HCT116 (cell line): Measurements from ENCODE around the gene MEIS2. TPM values are rescaled to one million over a fixed set of nuclear protein-coding genes. Genes with fewer than 3 reads are reported as not detected.

Experiments used
- ATAC-seq: fragments of 200-7000 bp; cut with Tn5 transposase; 2 replicates; pipeline ENCODE4 v1.9.1; 2020; ENCODE audit warnings: mild to moderate bottlenecking, moderate library complexity
- BruUV-seq: library from RNA; stranded (reverse); fragments of 400-500 nt; replicated peaks from 2 replicates; lab custom pipeline; 2021; lab: Mats Ljungman, UMichigan
- CTCF ChIA-PET: fragments of 300-600 bp; sonication (Branson Sonifier 250); formaldehyde crosslinking; loops from one replicate; lab custom pipeline; 2021; ENCODE audit warnings: antibody characterized with exemption; lab: Charles Lee
- POLR2A ChIA-PET: fragments of 300-600, 350-600 bp; sonication (Branson Sonifier 250); formaldehyde crosslinking; loops from one replicate; lab custom pipeline; 2021; ENCODE audit warnings: antibody characterized with exemption; lab: Charles Lee
- RAD21 ChIA-PET, 2 experiments: fragments of 300-600 bp; sonication (Branson Sonifier 250); formaldehyde crosslinking; loops; one replicate each; lab custom pipeline; 2023; ENCODE audit warnings: low total read pairs in 2 of 2; ENCODE audit not compliant: uncharacterized antibody in 2 of 2, unreplicated experiment in 2 of 2, low non-redundant PET in 1 of 2; lab: Charles Lee
- DNase-seq: peaks from one replicate; pipeline ENCODE4 v3.0.0-alpha.2; 2010; ENCODE audit warnings: low read depth, low spot score
- H2AFZ ChIP-seq: fragments of 200-600 bp; shearing (Covaris generic), sonication (generic); 2 replicates; pipeline ENCODE4 v1.6.1; 2017; ENCODE audit warnings: low read depth, mixed run types, mixed read lengths, antibody characterized with exemption, low read length; ENCODE audit not compliant: poor library complexity, severe bottlenecking
- H3K27ac ChIP-seq: 2 replicates; pipeline ENCODE4 v1.5.1; 2012; ENCODE audit warnings: low read depth, low read length
- H3K27me3 ChIP-seq: fragments of 200-600 bp; sonication (generic); 2 replicates; pipeline ENCODE4 v1.6.1; 2016; ENCODE audit warnings: mixed run types, low read length, mixed read lengths; ENCODE audit not compliant: insufficient read depth
- H3K36me3 ChIP-seq, 2 experiments: fragments of 200-500 bp in 1 of 2; fragments of 200-600 bp in 1 of 2; sonication (Bioruptor generic) in 1 of 2; sonication (generic) in 1 of 2; 2 replicates each; pipeline versions ENCODE4 v1.5.1 to v1.6.1; 2014 to 2016; ENCODE audit warnings: low read length in 2 of 2, inconsistent platforms in 1 of 2, mixed read lengths in 1 of 2, mixed run types in 1 of 2; ENCODE audit not compliant: insufficient read depth in 2 of 2, control insufficient read depth in 1 of 2
- H3K4me1 ChIP-seq, 2 experiments: fragments of 200-600 bp in 1 of 2; sonication (generic) in 1 of 2; 2 replicates each; pipeline versions ENCODE4 v1.5.1 to v1.6.1; 2012 to 2017; ENCODE audit warnings: low read length in 2 of 2, inconsistent platforms in 1 of 2, mild to moderate bottlenecking in 1 of 2, mixed read lengths in 1 of 2, mixed run types in 1 of 2, moderate library complexity in 1 of 2; ENCODE audit not compliant: insufficient read depth in 2 of 2, control insufficient read depth in 1 of 2
- H3K4me2 ChIP-seq: fragments of 200-600 bp; sonication (generic); 2 replicates; pipeline ENCODE4 v1.6.1; 2017; ENCODE audit warnings: mixed run types, low read length, mixed read lengths
- H3K4me3 ChIP-seq, 2 experiments: fragments of 200-600 bp in 1 of 2; sonication (generic) in 1 of 2; replicated peaks in 1 of 2; 2 replicates each; pipeline ENCODE4 v1.5.1; 2011 to 2016; ENCODE audit warnings: low read length in 2 of 2, control low read depth in 1 of 2, low read depth in 1 of 2, mild to moderate bottlenecking in 1 of 2, mixed read lengths in 1 of 2, mixed run types in 1 of 2
- H3K79me2 ChIP-seq: fragments of 200-600 bp; sonication (generic); 2 replicates; pipeline ENCODE4 v1.6.1; 2017; ENCODE audit warnings: mild to moderate bottlenecking, mixed run types, low read length, moderate library complexity, mixed read lengths; ENCODE audit not compliant: insufficient read depth
- H3K9ac ChIP-seq: fragments of 200-600 bp; sonication (generic); 2 replicates; pipeline ENCODE4 v1.6.1; 2016; ENCODE audit warnings: low read length, mixed read lengths
- H3K9me2 ChIP-seq: fragments of 200-600 bp; sonication (generic), shearing (Covaris generic); 2 replicates; pipeline ENCODE4 v1.6.1; 2017; ENCODE audit warnings: mixed run types, mild to moderate bottlenecking, moderate library complexity; ENCODE audit not compliant: insufficient read depth
- H3K9me3 ChIP-seq, 2 experiments: fragments of 200-500 bp in 1 of 2; fragments of 200-600 bp in 1 of 2; sonication (Bioruptor generic) in 1 of 2; sonication (generic) in 1 of 2; 2 replicates each; pipeline ENCODE4 v1.6.1; 2014 to 2017; ENCODE audit warnings: low read length in 2 of 2, mixed read lengths in 2 of 2, inconsistent platforms in 1 of 2, low read depth in 1 of 2, mild to moderate bottlenecking in 1 of 2, mixed run types in 1 of 2, moderate library complexity in 1 of 2; ENCODE audit not compliant: control insufficient read depth in 1 of 2, insufficient read depth in 1 of 2
- H4K20me1 ChIP-seq: fragments of 200-600 bp; sonication (generic), shearing (Covaris generic); 2 replicates; pipeline ENCODE4 v1.6.1; 2017; ENCODE audit warnings: mixed run types, mild to moderate bottlenecking, moderate library complexity; ENCODE audit not compliant: insufficient read depth
- CBX3 ChIP-seq: IDR thresholded peaks from 2 replicates; pipeline ENCODE4 v1.6.1; 2012; ENCODE audit warnings: low read depth
- EGR1 ChIP-seq: IDR thresholded peaks from 2 replicates; pipeline ENCODE4 v1.6.1; 2012; ENCODE audit warnings: low read depth
- ELF1 ChIP-seq: IDR thresholded peaks from 2 replicates; pipeline ENCODE4 v1.6.1; 2012; ENCODE audit warnings: low read depth, borderline replicate concordance
- EZH2 ChIP-seq: fragments of 200-600 bp; sonication (generic); IDR thresholded peaks from 2 replicates; pipeline ENCODE4 v1.6.1; 2017; ENCODE audit warnings: antibody characterized with exemption, mixed run types
- EZH2phosphoT487 ChIP-seq: fragments of 200-600 bp; IDR thresholded peaks from 2 replicates; pipeline ENCODE4 v1.6.1; 2018; ENCODE audit warnings: antibody characterized with exemption, borderline replicate concordance
- JUND ChIP-seq: IDR thresholded peaks from 2 replicates; pipeline ENCODE4 v1.6.1; 2012
- POLR2A ChIP-seq: IDR thresholded peaks from 2 replicates; pipeline ENCODE4 v1.7.0; 2011; ENCODE audit warnings: borderline replicate concordance; ENCODE audit not compliant: insufficient read depth, insufficient read length; ENCODE audit errors: extremely low read depth
- POLR2AphosphoS5 ChIP-seq: IDR thresholded peaks from 2 replicates; pipeline ENCODE4 v1.6.1; 2011; ENCODE audit warnings: mild to moderate bottlenecking, low read depth, low read length, moderate library complexity
- RAD21 ChIP-seq: IDR thresholded peaks from 2 replicates; pipeline ENCODE4 v1.6.1; 2012; ENCODE audit warnings: low read depth, mild to moderate bottlenecking
- SIN3A ChIP-seq: IDR thresholded peaks from 2 replicates; pipeline ENCODE4 v1.6.1; 2012; ENCODE audit warnings: low read depth
- SP1 ChIP-seq: IDR thresholded peaks from 2 replicates; pipeline ENCODE4 v1.6.1; 2012; ENCODE audit warnings: low read depth
- YY1 ChIP-seq: IDR thresholded peaks from 2 replicates; pipeline ENCODE4 v1.6.1; 2011; ENCODE audit warnings: low read length, low read depth, moderate library complexity, mild to moderate bottlenecking; ENCODE audit not compliant: insufficient replicate concordance; ENCODE audit errors: extremely low read depth
- ZFX ChIP-seq: fragments of 450-650 bp; IDR thresholded peaks from 2 replicates; pipeline ENCODE4 v1.6.1; 2017
- ZNF274 ChIP-seq: fragments of 200-500 bp; sonication (Bioruptor generic); IDR thresholded peaks from 2 replicates; pipeline ENCODE4 v1.6.1; 2014; ENCODE audit warnings: mild to moderate bottlenecking, low read depth, low read length, inconsistent platforms
- intact Hi-C: fragments of 100-400 bp; cut with micrococcal nuclease; formaldehyde crosslinking; loops from 2 replicates; pipeline ENCODE4 v1.10.0; 2022
- total RNA-seq: library from RNA; stranded (reverse); gene quantifications from one replicate; pipeline ENCODE4 v1.2.1, GENCODE V29; 2021; ENCODE audit not compliant: unreplicated experiment
- TF ChIP-seq, protein P1 (sequence below): IDR thresholded peaks from 2 replicates; pipeline ENCODE4 v1.6.1; 2012; ENCODE audit warnings: low read depth
- TF ChIP-seq, protein P2 (sequence below): IDR thresholded peaks from 2 replicates; pipeline ENCODE4 v1.6.1; 2012
- TF ChIP-seq, protein P3 (sequence below): IDR thresholded peaks from 2 replicates; pipeline ENCODE4 v1.6.1; 2011; ENCODE audit warnings: mild to moderate bottlenecking, low read length, moderate library complexity; ENCODE audit not compliant: insufficient replicate concordance; ENCODE audit errors: extremely low read depth
- TF ChIP-seq, protein P4 (sequence below): IDR thresholded peaks from 2 replicates; pipeline ENCODE4 v1.6.1; 2012
- TF ChIP-seq, protein P5 (sequence below), 3 experiments: fragments of 200-600 bp in 1 of 3; sonication (generic) in 1 of 3; IDR thresholded peaks in 2 of 3; conservative IDR thresholded peaks in 1 of 3; 2 replicates each; pipeline ENCODE4 v1.5.1; 2012 to 2017; ENCODE audit warnings: low read depth in 2 of 3, low read length in 2 of 3, antibody characterized with exemption in 1 of 3, borderline replicate concordance in 1 of 3, control low read depth in 1 of 3, mild to moderate bottlenecking in 1 of 3, mixed read lengths in 1 of 3, mixed run types in 1 of 3, moderate library complexity in 1 of 3; ENCODE audit not compliant: insufficient read depth in 1 of 3

MEIS2 gene
- total RNA-seq, 1 experiment from 2014 or later, result 11.5 TPM

DNA sequence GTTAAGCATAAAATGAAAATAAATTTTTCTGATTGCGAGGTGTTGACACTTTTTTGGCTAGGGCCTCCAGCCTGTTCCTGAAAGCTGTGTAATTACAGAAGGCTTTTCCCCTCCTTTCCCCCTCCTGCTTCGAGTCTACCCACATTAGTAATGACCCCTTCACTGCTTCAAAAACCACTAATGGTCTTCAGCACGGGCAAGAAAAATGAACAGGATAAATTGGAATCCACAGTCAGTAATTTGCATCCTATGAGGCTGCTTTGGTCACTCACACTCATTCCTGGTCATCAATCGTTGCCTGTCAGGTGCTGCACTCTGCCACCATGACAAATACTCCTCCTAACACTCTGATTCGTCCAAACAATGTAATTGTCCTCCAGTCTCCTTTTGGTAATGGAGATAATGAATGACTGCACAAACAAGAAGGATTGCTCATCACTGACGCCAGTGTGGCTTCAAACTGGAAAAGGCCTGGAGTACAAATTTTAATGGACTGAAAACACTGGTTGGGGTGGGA, 148.6 kb downstream of the MEIS2 start:
- ChIA-PET RAD21 (no interaction called here), POLR2A (no interaction called here), CTCF (no interaction called here)
- H3K4me1 ChIP-seq, result no peaks in the 10 kb centered on the region
- H3K9me2 ChIP-seq, result no peaks in the 10 kb centered on the region; the same call in 1 of the 2 replicates
- no peak overlapping the region for H2AFZ ChIP-seq
- no TSS peak for BruUV-seq
- ATAC-seq (no peak), DNase-seq (no peak)
- no peaks in the 10 kb centered on the region for H3K36me3 ChIP-seq
- H3K27me3 ChIP-seq, result no peaks in the 10 kb centered on the region
- H4K20me1 ChIP-seq, result no peaks in the 10 kb centered on the region
- intact Hi-C loops, result no loop called here
- H3K4me3 ChIP-seq, result no peak overlapping the region
- no peaks in the 10 kb centered on the region for H3K9me3 ChIP-seq
- H3K9ac ChIP-seq, result no peak overlapping the region
- no peak for TF ChIP-seq EZH2phosphoT487
- TF ChIP-seq ZFX, result no peak
- no peak for TF ChIP-seq POLR2AphosphoS5
- TF ChIP-seq EGR1, result no peak
- TF ChIP-seq, protein P1, sequence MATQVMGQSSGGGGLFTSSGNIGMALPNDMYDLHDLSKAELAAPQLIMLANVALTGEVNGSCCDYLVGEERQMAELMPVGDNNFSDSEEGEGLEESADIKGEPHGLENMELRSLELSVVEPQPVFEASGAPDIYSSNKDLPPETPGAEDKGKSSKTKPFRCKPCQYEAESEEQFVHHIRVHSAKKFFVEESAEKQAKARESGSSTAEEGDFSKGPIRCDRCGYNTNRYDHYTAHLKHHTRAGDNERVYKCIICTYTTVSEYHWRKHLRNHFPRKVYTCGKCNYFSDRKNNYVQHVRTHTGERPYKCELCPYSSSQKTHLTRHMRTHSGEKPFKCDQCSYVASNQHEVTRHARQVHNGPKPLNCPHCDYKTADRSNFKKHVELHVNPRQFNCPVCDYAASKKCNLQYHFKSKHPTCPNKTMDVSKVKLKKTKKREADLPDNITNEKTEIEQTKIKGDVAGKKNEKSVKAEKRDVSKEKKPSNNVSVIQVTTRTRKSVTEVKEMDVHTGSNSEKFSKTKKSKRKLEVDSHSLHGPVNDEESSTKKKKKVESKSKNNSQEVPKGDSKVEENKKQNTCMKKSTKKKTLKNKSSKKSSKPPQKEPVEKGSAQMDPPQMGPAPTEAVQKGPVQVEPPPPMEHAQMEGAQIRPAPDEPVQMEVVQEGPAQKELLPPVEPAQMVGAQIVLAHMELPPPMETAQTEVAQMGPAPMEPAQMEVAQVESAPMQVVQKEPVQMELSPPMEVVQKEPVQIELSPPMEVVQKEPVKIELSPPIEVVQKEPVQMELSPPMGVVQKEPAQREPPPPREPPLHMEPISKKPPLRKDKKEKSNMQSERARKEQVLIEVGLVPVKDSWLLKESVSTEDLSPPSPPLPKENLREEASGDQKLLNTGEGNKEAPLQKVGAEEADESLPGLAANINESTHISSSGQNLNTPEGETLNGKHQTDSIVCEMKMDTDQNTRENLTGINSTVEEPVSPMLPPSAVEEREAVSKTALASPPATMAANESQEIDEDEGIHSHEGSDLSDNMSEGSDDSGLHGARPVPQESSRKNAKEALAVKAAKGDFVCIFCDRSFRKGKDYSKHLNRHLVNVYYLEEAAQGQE, result no peak
- TF ChIP-seq SIN3A, result no peak
- TF ChIP-seq RAD21, result no peak
- TF ChIP-seq ELF1, result no peak
- TF ChIP-seq, protein P2, sequence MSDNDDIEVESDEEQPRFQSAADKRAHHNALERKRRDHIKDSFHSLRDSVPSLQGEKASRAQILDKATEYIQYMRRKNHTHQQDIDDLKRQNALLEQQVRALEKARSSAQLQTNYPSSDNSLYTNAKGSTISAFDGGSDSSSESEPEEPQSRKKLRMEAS, result no peak
- no peak for TF ChIP-seq ZNF274
- TF ChIP-seq, protein P3, sequence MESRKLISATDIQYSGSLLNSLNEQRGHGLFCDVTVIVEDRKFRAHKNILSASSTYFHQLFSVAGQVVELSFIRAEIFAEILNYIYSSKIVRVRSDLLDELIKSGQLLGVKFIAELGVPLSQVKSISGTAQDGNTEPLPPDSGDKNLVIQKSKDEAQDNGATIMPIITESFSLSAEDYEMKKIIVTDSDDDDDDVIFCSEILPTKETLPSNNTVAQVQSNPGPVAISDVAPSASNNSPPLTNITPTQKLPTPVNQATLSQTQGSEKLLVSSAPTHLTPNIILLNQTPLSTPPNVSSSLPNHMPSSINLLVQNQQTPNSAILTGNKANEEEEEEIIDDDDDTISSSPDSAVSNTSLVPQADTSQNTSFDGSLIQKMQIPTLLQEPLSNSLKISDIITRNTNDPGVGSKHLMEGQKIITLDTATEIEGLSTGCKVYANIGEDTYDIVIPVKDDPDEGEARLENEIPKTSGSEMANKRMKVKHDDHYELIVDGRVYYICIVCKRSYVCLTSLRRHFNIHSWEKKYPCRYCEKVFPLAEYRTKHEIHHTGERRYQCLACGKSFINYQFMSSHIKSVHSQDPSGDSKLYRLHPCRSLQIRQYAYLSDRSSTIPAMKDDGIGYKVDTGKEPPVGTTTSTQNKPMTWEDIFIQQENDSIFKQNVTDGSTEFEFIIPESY, result no peak
- TF ChIP-seq, protein P4, sequence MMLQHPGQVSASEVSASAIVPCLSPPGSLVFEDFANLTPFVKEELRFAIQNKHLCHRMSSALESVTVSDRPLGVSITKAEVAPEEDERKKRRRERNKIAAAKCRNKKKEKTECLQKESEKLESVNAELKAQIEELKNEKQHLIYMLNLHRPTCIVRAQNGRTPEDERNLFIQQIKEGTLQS, result no peak
- TF ChIP-seq JUND, result no peak
- TF ChIP-seq EZH2, result no peak
- TF ChIP-seq SP1, result no peak
- TF ChIP-seq, protein P5, sequence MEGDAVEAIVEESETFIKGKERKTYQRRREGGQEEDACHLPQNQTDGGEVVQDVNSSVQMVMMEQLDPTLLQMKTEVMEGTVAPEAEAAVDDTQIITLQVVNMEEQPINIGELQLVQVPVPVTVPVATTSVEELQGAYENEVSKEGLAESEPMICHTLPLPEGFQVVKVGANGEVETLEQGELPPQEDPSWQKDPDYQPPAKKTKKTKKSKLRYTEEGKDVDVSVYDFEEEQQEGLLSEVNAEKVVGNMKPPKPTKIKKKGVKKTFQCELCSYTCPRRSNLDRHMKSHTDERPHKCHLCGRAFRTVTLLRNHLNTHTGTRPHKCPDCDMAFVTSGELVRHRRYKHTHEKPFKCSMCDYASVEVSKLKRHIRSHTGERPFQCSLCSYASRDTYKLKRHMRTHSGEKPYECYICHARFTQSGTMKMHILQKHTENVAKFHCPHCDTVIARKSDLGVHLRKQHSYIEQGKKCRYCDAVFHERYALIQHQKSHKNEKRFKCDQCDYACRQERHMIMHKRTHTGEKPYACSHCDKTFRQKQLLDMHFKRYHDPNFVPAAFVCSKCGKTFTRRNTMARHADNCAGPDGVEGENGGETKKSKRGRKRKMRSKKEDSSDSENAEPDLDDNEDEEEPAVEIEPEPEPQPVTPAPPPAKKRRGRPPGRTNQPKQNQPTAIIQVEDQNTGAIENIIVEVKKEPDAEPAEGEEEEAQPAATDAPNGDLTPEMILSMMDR (IDR thresholded peaks at IDR 0.05 in 2 of 3, conservative IDR thresholded peaks at IDR 0.05 in 1 of 3; ENCODE audit: borderline replicate concordance in 1 of 3, insufficient read depth in 1 of 3, low read depth in 2 of 3, low read length in 2 of 3), result no peak
- no peak for TF ChIP-seq YY1
- no peak for TF ChIP-seq CBX3
- no peak for TF ChIP-seq POLR2A
- no peak overlapping the region for H3K27ac ChIP-seq
- H3K79me2 ChIP-seq, result no peaks in the 10 kb centered on the region
- no peak overlapping the region for H3K4me2 ChIP-seq
